Activated CD4-positive, alpha-beta memory T cell treated with anti-CD3 and anti-CD28 coated beads, Interleukin-2, amount 10 ng/mL, durations not matched to agents 7 days and 5 days (primary cell): ENCODE data around the gene CIAO2B. TPM values are rescaled to one million over a fixed set of nuclear protein-coding genes. Genes with fewer than 3 reads are reported as not detected.
"Not testable (repeated sequence)": the region's sequence is repeated elsewhere in the genome, so short reads cannot be mapped to it uniquely, and the experiment has no call there.

Experiments
- CTCF ChIA-PET: fragments of 350-600 bp; sonication (Branson Sonifier 250); formaldehyde crosslinking; loops from one replicate; lab custom pipeline; 2021; ENCODE audit warnings: antibody characterized with exemption, inconsistent platforms; lab: Charles Lee
- POLR2A ChIA-PET: fragments of 350-600 bp; sonication (Branson Sonifier 250); formaldehyde crosslinking; loops from one replicate; lab custom pipeline; 2021; ENCODE audit warnings: antibody characterized with exemption; lab: Charles Lee
- DNase-seq: peaks from one replicate; pipeline ENCODE4 v3.0.0-alpha.2; 2020
- H3K27ac Mint-ChIP-seq: one replicate; pipeline ENCODE4 v1.8.0; 2021; ENCODE audit warnings: mild to moderate bottlenecking, mixed read lengths
- H3K27me3 Mint-ChIP-seq: one replicate; pipeline ENCODE4 v1.8.0; 2021; ENCODE audit warnings: mixed read lengths
- H3K36me3 Mint-ChIP-seq: one replicate; pipeline ENCODE4 v1.8.0; 2021; ENCODE audit warnings: low read depth, mixed read lengths
- H3K4me1 Mint-ChIP-seq: one replicate; pipeline ENCODE4 v1.8.0; 2021; ENCODE audit warnings: mixed read lengths
- H3K4me3 Mint-ChIP-seq: one replicate; pipeline ENCODE4 v1.8.0; 2021; ENCODE audit warnings: mild to moderate bottlenecking, mixed read lengths
- H3K9me3 Mint-ChIP-seq: one replicate; pipeline ENCODE4 v1.8.0; 2021; ENCODE audit warnings: mixed read lengths
- total RNA-seq, 2 experiments: library from RNA; stranded (reverse); gene quantifications; one replicate each; pipeline ENCODE4 v1.2.3, GENCODE V29; 2021

Gene CIAO2B
- total RNA-seq, 2 experiments from 2014 or later = 116 to 121 TPM

- POLR2A ChIA-PET = interaction anchor here (1.3 kb wide), 1 partner anchor 22 kb away, joined by 3 read pairs; the partner anchor contains the start of gene CDH16
- H3K9me3 Mint-ChIP-seq, H3K4me3 Mint-ChIP-seq, DNase-seq, H3K27me3 Mint-ChIP-seq, H3K27ac Mint-ChIP-seq, H3K36me3 Mint-ChIP-seq: not testable (repeated sequence)
- CTCF ChIA-PET = interaction anchor here (0.8 to 6.3 kb wide), 6 partner anchors 8 to 261 kb away, joined by 3 to 57 read pairs (median 6); partner anchors contain the start of genes NAE1 and RRAD
- peaks cover 24% of the 10 kb centered on the region for H3K4me1 Mint-ChIP-seq
These were observed 37.5 kb downstream of the CIAO2B start for GRCh38 chr16:66896682-66897081.

DNA sequence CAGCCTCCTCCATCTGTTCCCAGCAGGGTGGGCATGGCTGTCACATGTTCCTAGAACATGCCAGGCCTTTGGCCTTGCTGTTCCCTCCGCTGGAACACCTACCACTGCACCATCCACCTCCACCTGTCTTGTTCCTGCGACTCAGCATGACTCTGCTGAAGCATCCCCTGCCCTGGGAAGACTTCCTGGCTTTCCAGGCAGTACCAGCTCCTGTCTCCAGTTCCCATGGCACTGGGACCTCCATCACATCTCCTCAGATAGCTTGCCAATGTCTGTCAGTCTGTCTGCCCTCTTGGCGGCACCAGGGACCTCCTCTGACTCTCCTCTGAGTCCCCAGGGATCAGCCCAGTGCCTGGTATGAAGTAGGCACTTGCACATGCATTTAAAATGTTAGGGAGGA is 38.2 kb downstream of the CIAO2B start:
- no peak for DNase-seq
- H3K36me3 Mint-ChIP-seq = peaks cover 5% of the 10 kb centered on the region
- no peaks in the 10 kb centered on the region for H3K9me3 Mint-ChIP-seq
- H3K27ac Mint-ChIP-seq = no peak overlapping the region
- no peak overlapping the region for H3K4me3 Mint-ChIP-seq
- ChIA-PET CTCF (interaction anchor here (0.8 to 6.3 kb wide), 15 partner anchors 9 to 262 kb away, joined by 3 to 57 read pairs (median 5); partner anchors contain the start of genes NAE1, PDP2 and RRAD), POLR2A (interaction anchor here (0.8 to 1.9 kb wide), 4 partner anchors 11 to 32 kb away, joined by 3 to 7 read pairs (median 5); partner anchors contain the start of genes CDH16 and PDP2)
- H3K4me1 Mint-ChIP-seq = peaks cover 24% of the 10 kb centered on the region
- H3K27me3 Mint-ChIP-seq = no peaks in the 10 kb centered on the region

GRCh38 chr16:66895689-66895979 is 38.6 kb downstream of the CIAO2B start:
- H3K27ac Mint-ChIP-seq = no peak overlapping the region
- H3K36me3 Mint-ChIP-seq = peaks cover 5% of the 10 kb centered on the region
- H3K4me3 Mint-ChIP-seq = no peak overlapping the region
- H3K27me3 Mint-ChIP-seq = no peaks in the 10 kb centered on the region
- no peaks in the 10 kb centered on the region for H3K9me3 Mint-ChIP-seq
- ChIA-PET CTCF (interaction anchor here (0.9 to 6.3 kb wide), 19 partner anchors 9 to 262 kb away, joined by 3 to 57 read pairs (median 5); partner anchors contain the start of genes NAE1, PDP2 and RRAD), POLR2A (interaction anchor here (0.6 to 1.9 kb wide), 6 partner anchors 11 to 33 kb away, joined by 3 to 7 read pairs (median 4); partner anchors contain the start of genes CDH16 and PDP2)
- peaks cover 24% of the 10 kb centered on the region for H3K4me1 Mint-ChIP-seq
- DNase-seq = no peak

DNA sequence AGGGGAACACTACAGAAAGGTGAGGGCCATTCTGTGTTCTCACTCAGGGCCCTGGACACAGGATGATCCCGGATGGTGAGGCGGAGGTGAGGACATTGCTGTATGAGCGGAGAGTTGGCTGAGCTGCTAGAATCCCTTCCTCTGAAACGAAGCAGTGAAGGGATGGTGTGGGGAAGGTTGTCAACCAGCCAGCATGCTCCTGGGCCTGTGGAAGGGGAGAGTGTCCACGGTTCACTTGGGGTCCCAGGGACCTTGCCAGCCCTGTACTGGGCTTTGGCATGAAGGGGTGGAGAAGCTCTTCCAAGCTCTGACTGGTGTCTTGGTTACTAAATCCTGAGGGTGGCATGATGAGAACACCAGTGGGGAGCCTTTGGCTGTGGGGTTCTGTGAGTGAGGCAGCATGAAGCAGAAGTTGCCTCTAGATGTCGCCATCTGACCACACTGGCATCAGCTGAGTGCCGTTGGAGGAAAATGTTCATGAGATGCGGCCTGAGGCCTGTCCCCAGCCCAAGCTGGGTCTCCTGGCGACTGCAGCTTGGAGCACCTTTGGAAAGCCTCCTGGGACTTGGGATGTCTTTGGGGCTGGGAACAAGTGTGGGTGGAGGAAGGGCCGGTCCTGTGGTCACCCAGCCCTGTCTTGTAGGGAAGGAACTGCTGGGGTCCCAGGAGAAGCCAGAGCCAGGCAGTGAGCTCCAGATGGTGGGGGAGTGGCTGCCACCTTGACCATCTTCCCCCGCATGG is 39.1 kb downstream of the CIAO2B start:
- no peaks in the 10 kb centered on the region for H3K27me3 Mint-ChIP-seq
- H3K9me3 Mint-ChIP-seq = no peaks in the 10 kb centered on the region
- no peak overlapping the region for H3K4me3 Mint-ChIP-seq
- H3K27ac Mint-ChIP-seq = no peak overlapping the region
- peaks cover 24% of the 10 kb centered on the region for H3K4me1 Mint-ChIP-seq
- ChIA-PET CTCF (interaction anchor here (0.8 to 6.3 kb wide), 22 partner anchors 9 to 349 kb away, joined by 3 to 57 read pairs (median 4); partner anchors contain the start of genes NAE1, PDP2 and RRAD), POLR2A (interaction anchor here (0.5 to 1.9 kb wide), 6 partner anchors 11 to 234 kb away, joined by 3 to 7 read pairs (median 4); partner anchors contain the start of gene PDP2)
- DNase-seq = peak; percentile 76
- H3K36me3 Mint-ChIP-seq = peaks cover 5% of the 10 kb centered on the region

- POLR2A ChIA-PET = interaction anchor here (1.6 kb wide), 2 partner anchors 19 to 26 kb away, joined by 4 to 5 read pairs; no protein-coding TSS in a partner anchor
- H3K36me3 Mint-ChIP-seq = peaks cover 8% of the 10 kb centered on the region
- H3K9me3 Mint-ChIP-seq = no peaks in the 10 kb centered on the region
- CTCF ChIA-PET = interaction anchor here (1.2 to 6.3 kb wide), 9 partner anchors 10 to 261 kb away, joined by 4 to 57 read pairs (median 12); partner anchors contain the start of genes NAE1, PDP2 and RRAD
- no peaks in the 10 kb centered on the region for H3K27me3 Mint-ChIP-seq
- H3K27ac Mint-ChIP-seq = no peak overlapping the region
- no peak for DNase-seq
- H3K4me3 Mint-ChIP-seq = no peak overlapping the region
- H3K4me1 Mint-ChIP-seq = peaks cover 24% of the 10 kb centered on the region
These were observed 40.1 kb downstream of the CIAO2B start for GRCh38 chr16:66894055-66894454.

DNA sequence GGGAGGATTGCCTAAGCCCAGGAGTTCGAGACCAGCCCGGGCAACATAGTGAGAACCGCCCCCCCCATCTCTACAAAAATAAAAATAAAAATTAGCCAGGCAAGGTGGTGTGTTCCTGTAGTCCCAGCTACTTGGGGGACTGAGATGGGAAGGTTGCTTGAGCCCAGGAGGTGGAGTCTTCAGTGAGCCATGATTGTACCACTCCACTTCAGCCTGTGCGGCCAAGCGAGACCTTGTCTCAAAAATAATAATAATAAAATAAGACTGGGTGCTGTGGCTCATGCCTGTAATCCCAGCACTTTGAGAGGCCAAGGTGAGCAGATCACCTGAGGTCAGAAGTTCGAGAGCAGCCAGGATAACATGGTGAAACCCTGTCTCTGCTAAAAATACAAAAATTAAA is 42.4 kb downstream of the CIAO2B start:
- DNase-seq = no peak
- ChIA-PET CTCF (interaction anchor here (1.2 to 4.0 kb wide), 7 partner anchors 10 to 61 kb away, joined by 4 to 22 read pairs (median 7); partner anchors contain the start of genes NAE1 and PDP2), POLR2A (interaction anchor here (0.8 to 1.2 kb wide), 2 partner anchors 12 to 143 kb away, joined by 3 to 5 read pairs; partner anchors contain the start of gene PDP2)
- H3K4me1 Mint-ChIP-seq = peaks cover 39% of the 10 kb centered on the region
- no peaks in the 10 kb centered on the region for H3K27me3 Mint-ChIP-seq
- H3K27ac Mint-ChIP-seq = no peak overlapping the region
- no peak overlapping the region for H3K4me3 Mint-ChIP-seq
- no peaks in the 10 kb centered on the region for H3K9me3 Mint-ChIP-seq
- peaks cover 17% of the 10 kb centered on the region for H3K36me3 Mint-ChIP-seq

DNA sequence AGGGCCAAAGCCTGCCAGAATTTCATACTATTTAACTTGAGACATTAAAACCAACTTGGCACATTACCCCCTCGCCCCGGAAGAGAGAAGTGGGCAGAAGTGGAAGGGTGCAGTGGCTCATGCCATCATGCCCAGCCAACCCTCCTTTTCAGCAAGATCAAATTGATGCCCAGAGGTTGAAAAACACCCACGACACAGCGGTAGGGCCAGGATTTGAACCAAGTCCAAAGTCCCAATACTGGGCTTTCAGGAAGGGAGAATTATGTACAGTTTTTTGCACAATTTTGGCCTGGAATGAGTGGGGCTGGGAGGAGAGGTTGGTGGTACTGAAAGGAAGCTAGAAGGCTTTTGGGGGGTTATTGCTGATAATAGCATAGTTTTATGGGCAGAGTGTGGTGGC is 42.8 kb downstream of the CIAO2B start:
- ChIA-PET CTCF (interaction anchor here (1.7 to 2.0 kb wide), 3 partner anchors 11 to 61 kb away, joined by 4 to 10 read pairs (median 8); partner anchors contain the start of gene NAE1), POLR2A (interaction anchor here (1.0 to 1.2 kb wide), 2 partner anchors 11 to 14 kb away, joined by 3 to 5 read pairs; partner anchors contain the start of gene PDP2)
- Mint-ChIP-seq H3K27ac (no peak overlapping the region), H3K4me1 (peaks cover 43% of the 10 kb centered on the region), H3K27me3 (no peaks in the 10 kb centered on the region), H3K36me3 (peaks cover 21% of the 10 kb centered on the region), H3K9me3 (no peaks in the 10 kb centered on the region), H3K4me3 (no peak overlapping the region)
- DNase-seq = no peak

DNA sequence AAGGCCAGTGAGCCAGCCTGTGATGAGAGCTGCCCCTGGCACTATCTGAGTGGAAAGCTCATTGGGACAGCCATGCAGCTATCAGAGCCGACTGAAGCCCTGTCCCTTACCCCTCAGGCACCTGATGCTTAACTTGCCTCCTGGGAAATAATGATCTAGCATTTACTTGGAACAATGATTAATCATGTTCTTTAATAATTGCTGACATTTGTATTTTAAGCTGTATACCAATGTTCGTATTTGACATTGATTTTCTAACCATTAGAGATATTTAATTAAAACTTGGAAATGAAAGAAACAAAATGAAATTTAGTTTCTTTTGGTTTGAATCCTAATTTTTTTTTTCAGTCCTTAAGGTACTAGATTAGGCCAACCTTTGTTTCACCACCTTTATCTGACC is 43.4 kb downstream of the CIAO2B start:
- H3K9me3 Mint-ChIP-seq = no peaks in the 10 kb centered on the region
- peaks cover 42% of the 10 kb centered on the region for H3K4me1 Mint-ChIP-seq
- peaks cover 22% of the 10 kb centered on the region for H3K36me3 Mint-ChIP-seq
- DNase-seq = no peak
- no peaks in the 10 kb centered on the region for H3K27me3 Mint-ChIP-seq
- no peak overlapping the region for H3K4me3 Mint-ChIP-seq
- CTCF ChIA-PET = interaction anchor here (1.0 to 2.0 kb wide), 4 partner anchors 9 to 60 kb away, joined by 6 to 10 read pairs (median 9); partner anchors contain the start of gene NAE1
- POLR2A ChIA-PET = interaction anchor here (0.5 to 2.0 kb wide), 3 partner anchors 10 to 467 kb away, joined by 3 to 6 read pairs (median 3); no protein-coding TSS in a partner anchor
- H3K27ac Mint-ChIP-seq = no peak overlapping the region

- Mint-ChIP-seq H3K4me3 (no peak overlapping the region), H3K36me3 (peaks cover 34% of the 10 kb centered on the region), H3K27ac (no peak overlapping the region), H3K27me3 (no peaks in the 10 kb centered on the region), H3K4me1 (peaks cover 45% of the 10 kb centered on the region), H3K9me3 (no peaks in the 10 kb centered on the region)
- DNase-seq = no peak
- POLR2A ChIA-PET = interaction anchor here (0.7 to 2.0 kb wide), 2 partner anchors 9 to 17 kb away, joined by 3 to 6 read pairs; no protein-coding TSS in a partner anchor
- CTCF ChIA-PET = interaction anchor here (1.7 to 2.0 kb wide), 3 partner anchors 21 to 59 kb away, joined by 4 to 10 read pairs (median 8); partner anchors contain the start of gene NAE1
These were observed 44.6 kb downstream of the CIAO2B start for GRCh38 chr16:66889622-66890021.

- ChIA-PET CTCF (interaction anchor here (0.6 to 1.7 kb wide), 2 partner anchors 40 to 145 kb away, joined by 4 to 5 read pairs; no protein-coding TSS in a partner anchor), POLR2A (interaction anchor here (0.7 to 2.0 kb wide), 3 partner anchors 8 to 16 kb away, joined by 3 to 6 read pairs (median 4); no protein-coding TSS in a partner anchor)
- no peak for DNase-seq
- H3K27ac Mint-ChIP-seq = no peak overlapping the region
- no peaks in the 10 kb centered on the region for H3K9me3 Mint-ChIP-seq
- H3K36me3 Mint-ChIP-seq = peaks cover 40% of the 10 kb centered on the region
- H3K27me3 Mint-ChIP-seq = no peaks in the 10 kb centered on the region
- H3K4me1 Mint-ChIP-seq = peaks cover 41% of the 10 kb centered on the region
- no peak overlapping the region for H3K4me3 Mint-ChIP-seq
These were observed 45.3 kb downstream of the CIAO2B start for GRCh38 chr16:66888647-66889615.

DNA sequence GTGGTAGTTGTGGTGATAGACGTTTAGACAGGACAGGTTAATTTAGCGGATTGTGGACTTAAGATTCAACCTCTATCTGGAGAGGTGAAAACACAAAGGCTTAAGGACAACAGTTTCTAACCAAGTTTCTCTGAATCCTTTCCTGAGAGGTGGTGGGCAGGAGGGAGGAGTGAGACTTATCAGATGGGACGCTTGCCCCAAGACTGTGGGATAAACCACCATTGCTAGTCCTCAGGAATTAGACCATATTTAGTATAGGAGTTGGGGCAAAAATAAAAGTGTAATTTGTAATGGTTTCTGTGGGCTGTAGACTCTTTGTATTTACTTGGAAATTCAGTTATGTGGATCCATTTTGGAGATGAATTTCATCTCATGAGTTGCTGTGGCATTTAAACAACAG is 47.3 kb downstream of the CIAO2B start:
- DNase-seq = no peak
- H3K4me3 Mint-ChIP-seq = no peak overlapping the region
- H3K4me1 Mint-ChIP-seq = peaks cover 37% of the 10 kb centered on the region
- H3K36me3 Mint-ChIP-seq = peaks cover 40% of the 10 kb centered on the region
- ChIA-PET POLR2A (no interaction called here), CTCF (interaction anchor here (1.3 kb wide), 1 partner anchor 19 kb away, joined by 6 read pairs; no protein-coding TSS in a partner anchor)
- H3K9me3 Mint-ChIP-seq = no peaks in the 10 kb centered on the region
- H3K27ac Mint-ChIP-seq = no peak overlapping the region
- no peaks in the 10 kb centered on the region for H3K27me3 Mint-ChIP-seq
